H1 (cell line): Measurements from ENCODE around the gene BCL7B. TPM values are rescaled to one million over a fixed set of nuclear protein-coding genes. Genes with fewer than 3 reads are reported as not detected.

ENCODE experiments used
- CTCF ChIA-PET: fragments of 300-600 bp; sonication (Branson Sonifier 250); formaldehyde crosslinking; loops from one replicate; lab custom pipeline; 2021; ENCODE audit not compliant: partially characterized antibody; lab: Charles Lee
- POLR2A ChIA-PET: fragments of 300-600 bp; sonication (Branson Sonifier 250); formaldehyde crosslinking; loops from one replicate; lab custom pipeline; 2021; ENCODE audit warnings: inconsistent platforms; ENCODE audit not compliant: partially characterized antibody; lab: Charles Lee
- DNase-seq, 2 experiments: peaks; one replicate each; pipeline versions ENCODE4 v3.0.0 to v3.0.0-alpha.2; 2010 to 2022; ENCODE audit warnings: low spot score in 2 of 2, low read depth in 1 of 2, mixed read lengths in 1 of 2
- FAIRE-seq: peaks from 2 replicates; lab custom pipeline; 2011; peaks lifted over from hg19 to GRCh38; lab: Jason Lieb, UNC
- H2AFZ ChIP-seq: 2 replicates; pipeline ENCODE4 v1.8.1; 2012; ENCODE audit warnings: low read length, inconsistent platforms
- H2AK5ac ChIP-seq: 2 replicates; pipeline ENCODE4 v1.6.1; 2013; ENCODE audit warnings: low read depth, low read length
- H2BK120ac ChIP-seq: replicated peaks from 2 replicates; pipeline ENCODE3; 2013; ENCODE audit warnings: low read depth, low read length, inconsistent platforms
- H2BK12ac ChIP-seq: 2 replicates; pipeline ENCODE4 v1.6.1; 2013; ENCODE audit warnings: low read depth, low read length
- H2BK15ac ChIP-seq: 2 replicates; pipeline ENCODE4 v1.6.1; 2013; ENCODE audit warnings: low read length
- H2BK20ac ChIP-seq: 2 replicates; pipeline ENCODE4 v1.6.1; 2013; ENCODE audit warnings: low read length
- H2BK5ac ChIP-seq: 2 replicates; pipeline ENCODE4 v1.6.1; 2013; ENCODE audit warnings: low read depth, low read length
- H3K14ac ChIP-seq: 2 replicates; pipeline ENCODE4 v1.6.1; 2013; ENCODE audit warnings: inconsistent platforms; ENCODE audit not compliant: insufficient read length
- H3K18ac ChIP-seq: 2 replicates; pipeline ENCODE4 v1.6.1; 2013; ENCODE audit warnings: low read length; ENCODE audit errors: extremely low read depth
- H3K23ac ChIP-seq: 2 replicates; pipeline ENCODE4 v1.6.1; 2013; ENCODE audit warnings: inconsistent platforms; ENCODE audit not compliant: insufficient read length
- H3K23me2 ChIP-seq: 2 replicates; pipeline ENCODE4 v1.6.1; 2013; ENCODE audit warnings: low read depth, low read length
- H3K27ac ChIP-seq: 2 replicates; pipeline ENCODE4 v1.6.1; 2011; ENCODE audit warnings: low read depth, low read length, inconsistent platforms
- H3K27me3 ChIP-seq, 4 experiments: replicated peaks in 1 of 4; 1 replicate in 1 of 4; 2 replicates in 3 of 4; pipeline versions ENCODE4 v1.6.1 to v1.8.1; 2011 to 2013; ENCODE audit warnings: low read length in 3 of 4, mild to moderate bottlenecking in 3 of 4, inconsistent platforms in 2 of 4, mixed read lengths in 2 of 4, moderate library complexity in 1 of 4; ENCODE audit not compliant: control insufficient read depth in 3 of 4, insufficient read depth in 3 of 4; ENCODE audit errors: extremely low read depth in 1 of 4
- H3K36me3 ChIP-seq, 4 experiments: 2 replicates each; pipeline versions ENCODE4 v1.6.1 to v1.8.1; 2011 to 2013; ENCODE audit warnings: mild to moderate bottlenecking in 4 of 4, low read length in 3 of 4, moderate library complexity in 2 of 4, control low read depth in 1 of 4, inconsistent platforms in 1 of 4; ENCODE audit not compliant: insufficient read depth in 4 of 4, control insufficient read depth in 2 of 4
- H3K4ac ChIP-seq: replicated peaks from 2 replicates; pipeline ENCODE3; 2013; ENCODE audit warnings: low read length, low read depth, mixed read lengths, inconsistent platforms; ENCODE audit not compliant: insufficient read length
- H3K4me1 ChIP-seq, 4 experiments: replicated peaks in 1 of 4; 1 replicate in 1 of 4; 2 replicates in 3 of 4; pipeline versions ENCODE4 v1.6.1 to v1.8.1; 2011 to 2013; ENCODE audit warnings: low read length in 3 of 4, inconsistent platforms in 2 of 4, mixed read lengths in 1 of 4; ENCODE audit not compliant: insufficient read depth in 4 of 4, control insufficient read depth in 3 of 4
- H3K4me2 ChIP-seq, 2 experiments: 2 replicates each; pipeline versions ENCODE4 v1.6.1 to v1.8.1; 2011 to 2013; ENCODE audit warnings: low read depth in 2 of 2, low read length in 2 of 2, control low read depth in 1 of 2, inconsistent platforms in 1 of 2, mild to moderate bottlenecking in 1 of 2; ENCODE audit not compliant: insufficient read depth in 1 of 2
- H3K4me3 ChIP-seq, 4 experiments: fragments of 200-600, 300-600 bp in 1 of 4; sonication (generic), shearing (Covaris generic), sonication (Bioruptor Twin) in 1 of 4; 2 replicates each; pipeline versions ENCODE4 v1.5.1 to v1.8.1; 2011 to 2016; ENCODE audit warnings: low read length in 4 of 4, low read depth in 3 of 4, control low read depth in 2 of 4, inconsistent platforms in 2 of 4, mild to moderate bottlenecking in 2 of 4, mixed read lengths in 1 of 4, moderate library complexity in 1 of 4; ENCODE audit not compliant: insufficient read depth in 2 of 4; ENCODE audit errors: extremely low read depth in 1 of 4
- H3K56ac ChIP-seq: replicated peaks from 2 replicates; pipeline ENCODE3; 2013; ENCODE audit warnings: low read depth, mild to moderate bottlenecking, mixed read lengths, low read length, inconsistent platforms; ENCODE audit not compliant: insufficient read length
- H3K79me1 ChIP-seq: 2 replicates; pipeline ENCODE4 v1.6.1; 2013; ENCODE audit warnings: low read depth, low read length, control low read depth
- H3K79me2 ChIP-seq, 2 experiments: 2 replicates each; pipeline versions ENCODE4 v1.6.1 to v1.8.1; 2012 to 2013; ENCODE audit warnings: low read length in 2 of 2, mild to moderate bottlenecking in 2 of 2, inconsistent platforms in 1 of 2; ENCODE audit not compliant: insufficient read depth in 2 of 2, control insufficient read depth in 1 of 2
- H3K9ac ChIP-seq, 4 experiments: replicated peaks in 1 of 4; 1 replicate in 1 of 4; 2 replicates in 3 of 4; pipeline versions ENCODE4 v1.6.1 to v1.8.1; 2011 to 2013; ENCODE audit warnings: low read depth in 3 of 4, low read length in 3 of 4, control low read depth in 2 of 4, mild to moderate bottlenecking in 2 of 4, moderate library complexity in 2 of 4, inconsistent platforms in 1 of 4; ENCODE audit errors: extremely low read depth in 1 of 4
- H3K9me3 ChIP-seq, 2 experiments: 2 replicates each; pipeline versions ENCODE4 v1.6.1 to v1.8.1; 2012 to 2013; ENCODE audit warnings: mild to moderate bottlenecking in 2 of 2, moderate library complexity in 2 of 2, control low read depth in 1 of 2, inconsistent platforms in 1 of 2, low read depth in 1 of 2, low read length in 1 of 2, mixed read lengths in 1 of 2; ENCODE audit not compliant: insufficient read depth in 2 of 2
- H4K20me1 ChIP-seq, 2 experiments: replicated peaks in 1 of 2; 2 replicates each; pipeline versions ENCODE3 to v1.8.1; 2011 to 2013; ENCODE audit warnings: inconsistent platforms in 2 of 2, low read length in 2 of 2, mild to moderate bottlenecking in 1 of 2; ENCODE audit not compliant: insufficient read depth in 2 of 2, control insufficient read depth in 1 of 2
- H4K5ac ChIP-seq: 2 replicates; pipeline ENCODE4 v1.6.1; 2013; ENCODE audit warnings: low read length, low read depth, mixed read lengths, inconsistent platforms; ENCODE audit not compliant: insufficient read length
- H4K8ac ChIP-seq: 2 replicates; pipeline ENCODE4 v1.8.0; 2013; ENCODE audit warnings: mild to moderate bottlenecking, moderate library complexity, low read length, inconsistent platforms; ENCODE audit not compliant: insufficient read depth; ENCODE audit errors: extremely low read depth
- H4K91ac ChIP-seq: replicated peaks from 2 replicates; pipeline ENCODE3; 2013; ENCODE audit warnings: low read length, mixed read lengths, inconsistent platforms; ENCODE audit not compliant: insufficient read length
- BCL11A ChIP-seq, 2 experiments: IDR thresholded peaks; one replicate each; pipeline ENCODE4 v1.6.1; 2011; ENCODE audit warnings: low read depth in 2 of 2, low read length in 2 of 2, mild to moderate bottlenecking in 2 of 2
- CBX5 ChIP-seq: fragments of 300-800, 300-1000 bp; sonication (generic); IDR thresholded peaks from 2 replicates; pipeline ENCODE4 v1.7.1; 2016; ENCODE audit warnings: antibody characterized with exemption, low read length, low read depth
- EGR1 ChIP-seq: IDR thresholded peaks from 2 replicates; pipeline ENCODE4 v1.6.1; 2011; ENCODE audit warnings: low read depth, low read length, borderline replicate concordance
- EZH2 ChIP-seq: fragments of 200-600 bp; sonication (generic); IDR thresholded peaks from 2 replicates; pipeline ENCODE4 v1.7.1; 2012; ENCODE audit warnings: low read depth, mild to moderate bottlenecking, moderate library complexity, low read length, inconsistent platforms; ENCODE audit not compliant: severe bottlenecking
- GTF2F1 ChIP-seq: IDR thresholded peaks from 2 replicates; pipeline ENCODE4 v1.6.1; 2012; ENCODE audit warnings: low read depth, low read length, improper control_type of control experiment, borderline replicate concordance
- HDAC6 ChIP-seq: IDR thresholded peaks from one replicate; pipeline ENCODE4 v1.7.1; 2012; ENCODE audit warnings: low read depth, mild to moderate bottlenecking, inconsistent platforms, low read length, moderate library complexity
- KDM5A ChIP-seq: fragments of 200-600 bp; IDR thresholded peaks from 2 replicates; pipeline ENCODE4 v1.7.1; 2012; ENCODE audit warnings: mild to moderate bottlenecking, low read length, inconsistent platforms, mixed read lengths
- MAX ChIP-seq: IDR thresholded peaks from 2 replicates; pipeline ENCODE4 v1.6.1; 2012; ENCODE audit warnings: inconsistent platforms
- NRF1 ChIP-seq: IDR thresholded peaks from 2 replicates; pipeline ENCODE4 v1.6.1; 2011; ENCODE audit warnings: mild to moderate bottlenecking, low read depth, low read length, improper control_type of control experiment
- POLR2AphosphoS5 ChIP-seq: IDR thresholded peaks from 2 replicates; pipeline ENCODE4 v1.6.1; 2011; ENCODE audit warnings: low read depth, low read length
- SP4 ChIP-seq: IDR thresholded peaks from 2 replicates; pipeline ENCODE4 v1.6.1; 2012; ENCODE audit warnings: low read length, inconsistent platforms
- TAF1 ChIP-seq: IDR thresholded peaks from 2 replicates; pipeline ENCODE4 v1.6.1; 2011; ENCODE audit warnings: mild to moderate bottlenecking, low read depth, low read length
- USF2 ChIP-seq: IDR thresholded peaks from 2 replicates; pipeline ENCODE4 v1.6.1; 2011; ENCODE audit warnings: low read length, improper control_type of control experiment
- ZNF274 ChIP-seq: IDR thresholded peaks from 2 replicates; pipeline ENCODE4 v1.7.0; 2012; ENCODE audit warnings: low read length, borderline replicate concordance; ENCODE audit errors: extremely low read depth
- WGBS, 2 experiments: shearing (Covaris generic) in 1 of 2; methylation state at CpG; one replicate each; pipeline versions ENCODE4 v1.1.6 to v1.1.7; 2013 to 2015; ENCODE audit warnings: low lambda C conversion rate in 2 of 2, mixed read lengths in 2 of 2, inconsistent platforms in 1 of 2, low coverage in 1 of 2, missing lambda C conversion rate in 1 of 2; ENCODE audit not compliant: insufficient replicate concordance in 2 of 2, insufficient coverage in 1 of 2, insufficient read length in 1 of 2; ENCODE audit errors: extremely low coverage in 1 of 2, missing lambda C conversion rate in 1 of 2; 5-methylcytosine and 5-hydroxymethylcytosine counted together
- polyA plus RNA-seq, 7 experiments: library from polyadenylated mRNA; depleted of rRNA in 3 of 7; stranded (reverse) in 5 of 7; unstranded in 2 of 7; fragments of >200 nt in 5 of 7; fragments of 200-250 nt in 2 of 7; gene quantifications; 1 replicate in 5 of 7; 2 replicates in 1 of 7; 4 replicates in 1 of 7; pipeline versions ENCODE4 v1.2.1 to v1.2.3, GENCODE V29; 2011 to 2013; ENCODE audit warnings: missing spikeins in 2 of 7, mixed read lengths in 2 of 7
- total RNA-seq: library from RNA; stranded (reverse); fragmentation: NEBNext Ultra II Directional; extraction: Animal tissue kit (Norgen Biotek cat#: 25700); gene quantifications from 2 replicates; pipeline ENCODE4 v1.2.1, GENCODE V29; 2021

Gene BCL7B
- total and polyA plus RNA-seq, 2 of the 8 experiments (the other 6 are each of a cell fraction or from before 2014, with no cell fraction given): 24.9 to 44.6 TPM

GRCh38 chr7:73496626-73497025, 60.9 kb downstream of the BCL7B start:
- Histone ChIP-seq H3K79me1 (no peaks in the 10 kb centered on the region; the same call in 1 of the 2 replicates), H3K56ac (no peak overlapping the region), H2AFZ (no peak overlapping the region), H2BK15ac (no peak overlapping the region), H3K4me1 (no peaks in the 10 kb centered on the region), H3K9me3 (no peaks in the 10 kb centered on the region), H3K23ac (no peak overlapping the region), H4K8ac (no peak overlapping the region), H3K4me3 (no peak overlapping the region), H3K23me2 (no peaks in the 10 kb centered on the region), H3K9ac (no peak overlapping the region), H4K91ac (no peak overlapping the region), H2AK5ac (no peak overlapping the region), H2BK20ac (no peak overlapping the region), H4K5ac (no peak overlapping the region), H3K4me2 (no peak overlapping the region), H3K36me3 (peaks cover 32 to 94% (median 70%) of the 10 kb centered on the region in 4 experiments), H3K79me2 (peaks cover 0 to 54% of the 10 kb centered on the region in 2 experiments; a peak in 3 of 4 replicates), H2BK12ac (no peak overlapping the region), H3K27ac (no peak overlapping the region), H3K18ac (no peak overlapping the region), H2BK120ac (no peak overlapping the region), H4K20me1 (peaks cover 10 to 20% of the 10 kb centered on the region in 2 experiments), H3K27me3 (no peaks in the 10 kb centered on the region), H3K14ac (no peak overlapping the region), H3K4ac (no peak overlapping the region), H2BK5ac (no peak overlapping the region)
- ChIA-PET POLR2A (no interaction called here), CTCF (no interaction called here)
- FAIRE-seq (no peak), DNase-seq (no peak)
- 94% methylated on average over 5 of the region's 7 CpGs; no CpG with 5 or more reads in 1 of the 2 experiments for whole genome bisulfite sequencing, 2 experiments
- TF ChIP-seq MAX (no peak), ZNF274 (no peak), CBX5 (no peak), KDM5A (no peak), BCL11A (IDR thresholded peaks at IDR 0.05; ENCODE audit: low read depth in 2 of 2, low read length in 2 of 2) (no peak), GTF2F1 (no peak), EGR1 (no peak), SP4 (no peak), USF2 (no peak), POLR2AphosphoS5 (no peak), NRF1 (no peak), HDAC6 (no peak), TAF1 (no peak), EZH2 (no peak)
